Esophagus muscularis mucosa (tissue), 4 donors: ENCODE results near the gene EMID1.

Source experiments
- CTCF ChIP-seq, 3 experiments: fragments of 200-600 bp in 2 of 3; fragments of 450-650 bp in 1 of 3; sonication (generic) in 2 of 3; IDR thresholded peaks; one replicate each; pipeline ENCODE4 v1.5.1; 2017 to 2019; ENCODE audit warnings: antibody characterized with exemption in 3 of 3, mild to moderate bottlenecking in 2 of 3, moderate library complexity in 1 of 3
- EP300 ChIP-seq: sonication (generic); formaldehyde crosslinking; IDR thresholded peaks from one replicate; pipeline ENCODE4 v1.6.1; 2017; ENCODE audit warnings: antibody characterized with exemption
- POLR2A ChIP-seq: fragments of 450-650 bp; IDR thresholded peaks from one replicate; pipeline ENCODE4 v1.6.1; 2017; ENCODE audit warnings: antibody characterized with exemption, moderate library complexity, mild to moderate bottlenecking, low read depth

GRCh38 chr22:29231971-29232959, 26.6 kb downstream of the EMID1 start:
- TF ChIP-seq CTCF (IDR thresholded peaks at IDR 0.05) = no peak
- no peak for TF ChIP-seq EP300
- no peak for TF ChIP-seq POLR2A
